ENCODE results near the gene SLC25A19.

The SLC25A19 gene
- total RNA-seq = 8.2 to 72.4 (median 40.8) reads per million in 17 experiments

DNA sequence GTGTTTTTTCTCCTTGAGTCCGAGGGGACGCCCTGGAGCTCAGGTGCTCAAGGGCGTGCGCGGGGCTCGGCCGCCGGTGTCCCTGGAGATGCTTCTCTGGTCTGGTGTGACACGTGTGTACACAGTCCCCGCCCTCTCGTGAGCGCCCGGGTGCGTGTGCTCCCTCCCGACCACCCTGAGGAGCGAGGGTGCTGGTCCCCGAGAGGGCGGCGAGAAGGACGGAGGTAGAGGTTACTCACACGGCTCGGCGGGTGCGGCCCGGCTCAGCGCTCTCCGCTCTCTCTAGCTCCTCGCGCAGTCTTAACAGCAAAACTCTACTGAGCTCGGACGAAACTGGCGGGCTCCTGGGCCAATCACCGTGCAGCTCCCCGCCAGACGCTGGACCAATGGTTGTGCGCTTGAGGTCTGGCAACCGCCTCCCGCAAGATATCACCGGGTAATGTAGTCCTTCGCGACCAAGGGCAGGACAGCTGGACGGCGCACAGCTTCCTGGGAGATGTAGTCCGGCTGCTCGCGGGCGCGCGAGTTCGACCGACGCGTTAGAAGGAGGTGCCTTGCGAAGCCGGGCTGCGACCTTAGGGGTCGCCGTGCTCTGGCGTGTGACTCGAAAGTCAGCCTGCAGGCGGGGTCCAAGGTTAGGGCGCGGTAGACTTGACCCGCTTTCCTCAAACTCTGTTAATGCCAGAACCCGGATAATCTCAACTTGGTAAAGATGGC lies at the start of gene SLC25A19:
Gene SLC25A19, minus strand, starts transcription at position 319 of the 717 bp plus-strand sequence. CDS start 2,669 bp downstream, outside the sequence.
- DNase-seq = peak; percentile 98 to 99 (median 98)

DNA sequence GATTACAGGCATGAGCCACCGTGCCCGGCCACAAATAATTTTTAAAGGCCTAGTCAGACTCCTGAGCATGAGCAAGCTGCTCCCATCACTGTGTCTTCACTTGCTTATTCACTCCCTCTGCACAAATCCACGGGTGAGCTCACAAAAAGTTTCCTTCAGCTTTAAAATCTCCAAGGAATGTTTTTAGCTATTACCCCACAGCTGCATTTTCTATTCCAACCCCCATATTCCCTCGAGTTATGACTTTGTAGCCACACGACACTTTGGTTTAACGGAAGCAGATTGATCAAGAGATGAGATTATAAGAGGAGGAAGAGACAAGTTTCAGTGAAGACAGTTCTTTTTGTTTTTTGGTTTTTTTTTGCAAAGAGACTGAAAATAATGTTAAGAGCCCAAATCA lies 49.1 kb upstream of the SLC25A19 start:
- peak; percentile 35 to 67 (median 53) for DNase-seq

- DNase-seq = no peak
Measured at GRCh38 chr17:75335315-75335714, 46.1 kb upstream of the SLC25A19 start.

DNA sequence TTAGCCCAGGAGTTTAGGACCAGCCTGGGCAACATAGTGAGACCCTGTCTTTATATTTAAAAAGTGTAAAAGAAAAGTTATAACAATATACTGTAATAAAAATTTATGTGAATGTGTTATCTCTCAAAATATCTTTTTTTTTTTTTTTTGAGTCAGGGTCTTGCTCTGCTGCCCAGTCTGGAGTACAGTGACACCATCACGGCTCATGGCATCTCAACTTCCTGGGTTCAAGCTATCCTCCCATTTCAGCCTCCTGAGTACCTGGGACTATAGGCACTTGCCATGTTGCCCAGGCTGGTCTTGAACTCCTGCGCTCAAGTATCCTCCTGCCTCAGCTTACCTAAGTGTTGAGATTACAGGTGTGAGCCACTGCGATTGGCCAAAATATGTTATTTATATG lies 45.5 kb upstream of the SLC25A19 start:
- no peak for DNase-seq

- no peak for DNase-seq
Measured at GRCh38 chr17:75331671-75332070, 42.4 kb upstream of the SLC25A19 start.

GRCh38 chr17:75327757-75328156 lies 38.5 kb upstream of the SLC25A19 start:
- DNase-seq = no peak

DNA sequence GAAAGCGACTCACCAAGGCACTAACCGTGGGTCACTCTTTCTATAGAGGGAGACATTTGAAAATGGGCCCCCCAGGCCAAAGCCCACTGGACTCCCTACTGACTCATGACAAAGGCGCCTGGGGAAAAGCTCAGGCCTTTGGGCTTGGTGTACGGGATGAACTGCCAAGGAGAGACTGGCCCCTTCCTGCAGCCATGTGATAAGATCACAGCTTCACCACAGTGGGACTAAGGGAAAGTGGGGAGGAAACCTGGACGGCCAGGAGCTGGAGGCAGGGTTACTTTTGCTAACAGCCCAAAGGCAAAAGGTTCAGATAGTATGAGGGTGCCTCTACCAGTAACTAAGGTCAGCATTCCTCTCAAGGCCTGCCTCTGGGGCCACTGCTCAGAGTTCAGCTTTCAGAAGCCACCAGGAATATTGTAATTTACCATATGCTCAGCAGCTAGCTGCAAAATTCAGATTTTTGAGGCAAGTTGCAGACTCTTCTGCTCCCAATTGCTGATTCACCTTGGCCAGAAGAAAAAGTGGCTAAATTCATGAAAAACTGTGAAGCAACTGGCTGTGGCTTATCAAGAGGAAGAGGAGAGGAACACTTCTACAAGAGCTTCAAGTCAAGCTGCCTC lies 37.1 kb upstream of the SLC25A19 start:
- peak in 2 of 4 experiments; percentile 45 to 51 for DNase-seq

DNA sequence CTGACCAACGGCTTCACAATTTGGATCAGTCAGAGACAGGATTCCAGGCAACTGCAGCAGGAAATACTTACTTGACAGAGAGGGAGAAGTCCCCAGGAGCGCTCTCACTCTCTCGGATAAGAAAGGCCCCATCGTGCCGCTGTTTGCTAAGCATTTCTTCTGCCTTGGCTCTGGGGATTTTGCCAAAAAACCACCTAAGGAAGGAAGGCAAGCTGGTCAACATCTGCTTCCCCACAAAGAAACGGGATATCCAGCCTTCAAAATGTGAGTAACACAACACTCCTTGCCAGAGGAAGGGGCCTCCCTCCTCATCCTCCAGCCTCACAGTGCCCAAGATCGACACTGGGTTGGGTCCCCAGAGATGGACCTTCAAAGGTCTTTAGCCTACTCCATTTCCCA lies 36.6 kb upstream of the SLC25A19 start:
- peak; percentile 50 to 76 (median 64) for DNase-seq

- DNase-seq = no peak
Measured at GRCh38 chr17:75325348-75325747, 36.1 kb upstream of the SLC25A19 start.

DNA sequence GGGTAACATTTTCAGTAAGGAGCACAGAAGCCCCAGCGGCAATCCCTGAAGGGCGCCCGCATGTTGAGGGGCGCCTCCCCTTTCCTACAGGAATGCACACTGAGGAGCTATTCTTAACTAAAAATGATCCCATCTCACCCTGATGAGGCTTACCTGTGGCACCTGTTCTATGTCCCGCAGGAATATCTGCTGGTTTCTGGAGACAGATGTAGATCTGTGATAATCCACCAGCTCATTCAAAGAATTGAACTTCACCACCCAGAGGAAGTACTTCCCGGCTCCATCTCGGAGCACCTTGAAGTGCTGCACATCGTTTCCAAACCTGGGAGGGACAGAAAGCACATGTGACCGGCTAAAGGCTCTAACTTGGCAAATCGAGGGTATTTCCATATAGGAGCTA lies 32.3 kb upstream of the SLC25A19 start:
- DNase-seq = no peak

DNA sequence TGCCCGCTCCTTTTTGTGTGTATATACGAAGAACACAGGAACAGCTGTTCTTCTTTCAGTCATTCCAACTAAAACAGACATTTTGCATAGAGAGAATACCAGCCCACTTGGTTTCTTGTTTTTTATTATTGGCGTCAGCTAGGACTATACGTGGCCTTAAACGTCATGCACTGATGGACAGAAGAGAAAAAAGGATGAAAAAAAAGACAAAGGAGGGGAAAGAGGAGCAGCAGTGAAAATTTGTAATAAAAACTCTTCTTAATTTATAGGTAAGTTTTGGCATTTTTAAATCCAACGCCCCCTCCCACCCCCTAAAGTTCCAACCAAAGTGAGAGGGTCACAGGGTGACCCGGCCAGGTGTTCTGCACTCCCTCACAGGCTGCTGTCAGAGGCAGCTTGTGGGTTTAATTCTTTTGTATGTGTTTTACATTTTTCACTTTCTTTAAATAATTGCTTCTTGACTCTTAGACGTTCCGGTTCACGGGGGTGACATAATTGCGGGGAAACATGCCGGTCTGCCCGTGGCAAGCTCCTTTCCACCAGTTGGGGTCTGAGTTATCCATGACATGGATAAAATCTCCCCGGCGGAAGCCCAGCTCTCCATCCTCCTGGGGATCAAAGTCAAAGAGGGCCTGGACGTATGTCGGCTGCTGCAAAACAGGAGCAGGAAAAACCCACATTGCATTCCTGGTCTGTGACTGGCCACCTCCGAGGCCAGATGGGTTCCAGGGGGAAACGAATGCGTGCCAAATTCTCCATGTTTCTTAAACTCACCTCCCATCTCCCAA lies 30.9 kb upstream of the SLC25A19 start:
- DNase-seq = no peak

DNA sequence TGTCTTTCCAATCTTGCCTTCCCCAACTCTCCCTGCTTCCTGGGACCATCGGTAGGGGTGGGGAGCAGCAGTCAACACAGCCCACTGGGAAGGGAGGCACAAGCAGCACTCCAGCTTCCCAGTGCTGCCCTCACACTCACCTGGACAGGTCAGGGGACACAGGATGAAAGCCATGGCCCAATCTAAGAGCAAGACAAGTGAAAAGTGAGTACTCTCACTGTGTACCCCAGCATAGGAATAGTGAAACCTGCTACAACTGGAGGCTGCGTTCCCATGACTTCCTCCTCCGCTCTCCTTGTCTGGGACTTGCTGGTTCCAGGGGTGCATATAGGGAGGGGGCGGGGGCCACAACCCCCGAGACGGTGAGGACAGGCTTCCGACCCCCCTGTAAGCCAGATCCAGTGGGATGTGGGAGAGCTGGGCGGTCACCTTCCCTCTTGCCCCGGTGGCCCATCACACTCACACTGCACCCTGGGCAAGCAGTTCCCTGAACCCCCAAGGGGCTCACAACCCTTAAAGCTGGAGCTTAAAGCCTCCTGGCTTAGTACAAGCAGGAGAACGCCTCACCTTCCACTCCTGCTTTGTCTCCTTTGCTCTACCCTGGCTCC lies 29.5 kb upstream of the SLC25A19 start:
- no peak for DNase-seq

DNA sequence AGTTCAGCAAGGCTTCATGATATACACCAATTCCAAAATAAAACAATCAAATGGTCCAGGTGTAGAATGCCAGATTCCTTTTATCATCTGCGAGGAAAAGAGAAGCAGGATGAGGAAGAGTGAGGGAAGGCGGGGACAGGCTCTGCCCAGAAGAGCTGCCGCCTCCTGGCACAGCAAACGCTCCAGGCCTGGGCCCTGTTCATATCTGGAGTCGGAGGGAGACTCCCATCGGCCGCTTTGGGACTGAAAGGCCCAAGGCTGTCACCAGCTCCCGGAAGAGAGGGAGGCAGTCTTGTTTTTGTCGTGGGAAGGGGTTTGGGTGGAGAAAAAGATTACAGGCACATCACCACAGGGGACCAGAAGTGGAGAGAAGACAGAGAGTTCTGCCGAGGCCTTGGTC lies 29.0 kb upstream of the SLC25A19 start:
- DNase-seq = peak in 1 of 4 experiments; percentile 42

DNA sequence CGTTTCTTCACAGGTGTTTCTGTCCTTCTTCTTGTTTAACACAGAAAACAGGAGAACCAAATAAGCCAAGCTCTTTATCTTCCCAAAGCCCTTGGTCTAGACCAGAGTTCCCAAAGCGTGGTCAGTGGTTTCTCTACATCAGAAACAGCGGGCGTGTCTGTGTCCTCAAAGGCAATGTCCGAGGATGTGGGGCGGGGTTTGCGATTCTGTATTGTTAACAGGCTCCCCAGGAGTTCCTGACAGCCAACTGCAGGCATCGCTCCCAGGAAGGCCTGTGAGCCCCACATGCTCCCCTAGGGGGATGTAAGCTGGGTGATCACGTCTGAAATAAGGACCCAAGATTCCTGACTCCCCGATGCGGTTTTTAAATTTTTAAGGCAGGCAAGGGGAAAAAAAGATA lies 28.4 kb upstream of the SLC25A19 start:
- DNase-seq = peak; percentile 51 to 66 (median 60)

- no peak for DNase-seq
Measured at GRCh38 chr17:75316253-75316652, 27.0 kb upstream of the SLC25A19 start.

GRCh38 chr17:75315541-75316243 lies 26.5 kb upstream of the SLC25A19 start:
- peak; percentile 89 to 95 (median 92) for DNase-seq

GRCh38 chr17:75313941-75314551 lies 24.8 kb upstream of the SLC25A19 start:
- peak; percentile 92 to 98 (median 96) for DNase-seq

- DNase-seq = peak; percentile 63 to 81 (median 80)
Measured at GRCh38 chr17:75308732-75309629, 19.7 kb upstream of the SLC25A19 start.

DNA sequence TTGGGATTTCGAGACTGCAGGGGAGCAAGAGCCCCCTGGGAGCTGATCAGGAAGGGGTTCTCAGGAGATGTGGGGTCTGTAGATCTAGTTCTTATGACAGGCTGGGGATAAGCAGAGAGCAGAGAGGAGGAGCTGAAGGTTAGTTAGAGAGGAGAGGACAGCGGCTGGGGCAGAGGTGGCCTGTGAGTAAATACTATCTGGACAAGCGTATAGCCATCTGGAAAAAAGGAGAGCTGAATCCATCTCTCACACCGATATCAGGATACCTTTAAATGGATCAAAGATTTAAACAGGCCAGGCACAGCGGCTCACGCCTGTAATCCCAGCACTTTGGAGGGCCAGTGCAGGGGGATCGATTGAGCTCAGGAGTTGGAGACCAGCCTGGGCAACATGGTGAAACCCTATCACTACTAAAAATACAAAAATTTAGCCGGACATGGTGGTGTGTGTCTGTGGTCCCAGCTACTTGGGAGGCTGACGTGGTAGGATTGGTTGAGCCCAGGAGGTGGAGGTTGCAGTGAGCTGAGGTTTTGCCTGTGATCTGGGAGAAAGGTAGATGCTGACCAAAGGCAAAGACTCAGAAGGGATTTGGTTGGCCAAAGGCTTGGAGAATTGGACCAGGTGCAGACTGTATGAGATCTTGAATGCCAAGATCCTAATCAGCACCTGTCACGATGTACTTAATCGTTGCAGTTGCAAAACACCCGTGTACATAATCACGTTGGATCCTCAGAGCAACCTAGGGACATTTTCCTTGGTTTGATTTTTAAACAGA lies 18.9 kb upstream of the SLC25A19 start:
- no peak for DNase-seq
